Endothelial cell of umbilical vein (primary cell): ENCODE data around the gene SH3YL1. TPM values are rescaled to one million over a fixed set of nuclear protein-coding genes. Genes with fewer than 3 reads are reported as not detected.

ENCODE experiments used
- BruUV-seq: library from RNA; stranded (reverse); fragments of 400-500 nt; replicated peaks from 2 replicates; lab custom pipeline; 2021; lab: Mats Ljungman, UMichigan
- CTCF ChIA-PET: fragments of 300-600, 350-600 bp; sonication (Branson Sonifier 250); formaldehyde crosslinking; loops from one replicate; lab custom pipeline; 2021; ENCODE audit warnings: antibody characterized with exemption, inconsistent platforms; lab: Charles Lee
- POLR2A ChIA-PET: fragments of 300-600, 350-600 bp; sonication (Branson Sonifier 250); formaldehyde crosslinking; loops from one replicate; lab custom pipeline; 2021; ENCODE audit warnings: antibody characterized with exemption, inconsistent platforms; lab: Charles Lee
- DNase-seq: peaks from one replicate; pipeline ENCODE4 v3.0.0-alpha.2; 2011; ENCODE audit warnings: low read depth, low spot score
- FAIRE-seq: peaks from 2 replicates; lab custom pipeline; 2011; peaks lifted over from hg19 to GRCh38; lab: Jason Lieb, UNC
- H2AFZ ChIP-seq: 2 replicates; pipeline ENCODE4 v1.6.0; 2012; ENCODE audit warnings: low read depth, low read length, control low read depth, inconsistent platforms
- H3K27ac ChIP-seq: 2 replicates; pipeline ENCODE4 v1.5.1; 2011; ENCODE audit warnings: low read depth, mild to moderate bottlenecking, control low read depth, low read length, moderate library complexity; ENCODE audit not compliant: insufficient read depth
- H3K27me3 ChIP-seq, 2 experiments: 2 replicates each; pipeline versions ENCODE4 v1.6.0 to v1.6.1; 2011; ENCODE audit warnings: low read length in 2 of 2, mixed read lengths in 1 of 2; ENCODE audit not compliant: control insufficient read depth in 2 of 2, insufficient read depth in 2 of 2
- H3K36me3 ChIP-seq, 2 experiments: 2 replicates in 1 of 2; 3 replicates in 1 of 2; pipeline ENCODE4 v1.5.1; 2011; ENCODE audit warnings: low read length in 2 of 2, mild to moderate bottlenecking in 1 of 2, moderate library complexity in 1 of 2; ENCODE audit not compliant: control insufficient read depth in 2 of 2, insufficient read depth in 2 of 2; ENCODE audit errors: extremely low read depth in 1 of 2
- H3K4me1 ChIP-seq: 3 replicates; pipeline ENCODE4 v1.5.1; 2011; ENCODE audit warnings: mild to moderate bottlenecking, low read length; ENCODE audit not compliant: control insufficient read depth, insufficient read depth; ENCODE audit errors: extremely low read depth
- H3K4me2 ChIP-seq: 2 replicates; pipeline ENCODE4 v1.6.1; 2011; ENCODE audit warnings: low read length, control low read depth, mixed read lengths; ENCODE audit not compliant: insufficient read depth
- H3K4me3 ChIP-seq, 3 experiments: fragments of 200-600 bp in 1 of 3; sonication (generic), shearing (Covaris generic) in 1 of 3; replicated peaks in 1 of 3; 2 replicates each; pipeline ENCODE4 v1.5.1; 2011 to 2016; ENCODE audit warnings: control low read depth in 3 of 3, low read length in 3 of 3, mild to moderate bottlenecking in 2 of 3, inconsistent platforms in 1 of 3, low read depth in 1 of 3, moderate library complexity in 1 of 3; ENCODE audit not compliant: insufficient read depth in 1 of 3
- H3K79me2 ChIP-seq: 2 replicates; pipeline ENCODE4 v1.6.0; 2012; ENCODE audit warnings: low read length, inconsistent platforms; ENCODE audit not compliant: control insufficient read depth, insufficient read depth
- H3K9ac ChIP-seq: replicated peaks from 2 replicates; pipeline ENCODE3; 2011; ENCODE audit warnings: low read length, control low read depth; ENCODE audit not compliant: insufficient read depth; ENCODE audit errors: extremely low read depth
- H3K9me1 ChIP-seq: replicated peaks from 3 replicates; pipeline ENCODE4 v1.6.0; 2011; ENCODE audit warnings: mild to moderate bottlenecking, low read length; ENCODE audit not compliant: control insufficient read depth, insufficient read depth; ENCODE audit errors: extremely low read depth
- H3K9me3 ChIP-seq: replicated peaks from 2 replicates; pipeline ENCODE4 v1.5.1; 2012; ENCODE audit warnings: low read length, inconsistent platforms; ENCODE audit not compliant: control insufficient read depth, insufficient read depth
- H4K20me1 ChIP-seq: replicated peaks from 2 replicates; pipeline ENCODE3; 2011; ENCODE audit warnings: mild to moderate bottlenecking, low read length; ENCODE audit not compliant: control insufficient read depth, insufficient read depth; ENCODE audit errors: extremely low read depth
- EZH2 ChIP-seq: IDR thresholded peaks from 2 replicates; pipeline ENCODE4 v1.6.1; 2012; ENCODE audit warnings: borderline replicate concordance, low read depth, mild to moderate bottlenecking, moderate library complexity, low read length, inconsistent platforms; ENCODE audit not compliant: severe bottlenecking
- FOS ChIP-seq: IDR thresholded peaks from 2 replicates; pipeline ENCODE4 v1.6.1; 2011; ENCODE audit warnings: mild to moderate bottlenecking, low read length, moderate library complexity, borderline replicate concordance; ENCODE audit not compliant: insufficient read depth
- GATA2 ChIP-seq: IDR thresholded peaks from 2 replicates; pipeline ENCODE4 v1.7.0; 2011; ENCODE audit warnings: low read depth, mild to moderate bottlenecking, moderate library complexity, mixed read lengths, low read length; ENCODE audit not compliant: insufficient read length, insufficient read depth
- JUN ChIP-seq: IDR thresholded peaks from 2 replicates; pipeline ENCODE4 v1.6.1; 2011; ENCODE audit warnings: borderline replicate concordance, low read depth; ENCODE audit not compliant: insufficient read length, insufficient read depth
- MYC ChIP-seq: IDR thresholded peaks from one replicate; pipeline ENCODE4 v1.6.1; 2011; ENCODE audit warnings: mild to moderate bottlenecking, low read depth, low read length
- POLR2A ChIP-seq: IDR thresholded peaks from 2 replicates; pipeline ENCODE4 v1.6.1; 2012; ENCODE audit warnings: low read depth, mild to moderate bottlenecking, control low read depth, low read length
- POLR2AphosphoS5 ChIP-seq: IDR thresholded peaks from 2 replicates; pipeline ENCODE4 v1.6.1; 2012; ENCODE audit warnings: low read depth, mild to moderate bottlenecking, control low read depth, low read length, moderate library complexity; ENCODE audit not compliant: insufficient read depth
- dilution Hi-C: fragments of 300-500 bp; cut with MboI; formaldehyde crosslinking; loops from one replicate; pipeline ENCODE4 v1.15.0; 2019; ENCODE audit warnings: low sequenced_read_pairs; ENCODE audit not compliant: extremely low pct_ligation_motif_present
- intact Hi-C: fragments of 100-400 bp; cut with micrococcal nuclease; formaldehyde crosslinking; loops from one replicate; pipeline ENCODE4 v1.10.0; 2022
- polyA plus RNA-seq, 4 experiments: library from polyadenylated mRNA; depleted of rRNA in 3 of 4; stranded (reverse) in 3 of 4; unstranded in 1 of 4; fragments of >200 nt; gene quantifications; 2 replicates each; pipeline versions ENCODE4 v1.2.1 to v1.2.3, GENCODE V29; 2011 to 2012; ENCODE audit warnings: missing spikeins in 1 of 4
- total RNA-seq: library from RNA; stranded (reverse); gene quantifications from 2 replicates; pipeline ENCODE4 v1.2.3, GENCODE V29; 2021
- TF ChIP-seq, protein P1 (sequence below), 2 donors: IDR thresholded peaks; 1 replicate in 1 of 2; 2 replicates in 1 of 2; pipeline ENCODE4 v1.5.1; 2011; ENCODE audit warnings: low read length in 2 of 2, mild to moderate bottlenecking in 2 of 2, moderate library complexity in 2 of 2, control low read depth in 1 of 2, inconsistent platforms in 1 of 2, low read depth in 1 of 2; ENCODE audit not compliant: insufficient read depth in 1 of 2; ENCODE audit errors: extremely low read depth in 1 of 2
- TF ChIP-seq, protein P2 (sequence below): IDR thresholded peaks from 2 replicates; pipeline ENCODE4 v1.6.1; 2011; ENCODE audit not compliant: insufficient read depth, insufficient read length

Gene SH3YL1
- total and polyA plus RNA-seq, 2 donors (not counting 3 experiments of a cell fraction or from before 2014, with no cell fraction given), result 12.5 to 22.4 TPM

DNA sequence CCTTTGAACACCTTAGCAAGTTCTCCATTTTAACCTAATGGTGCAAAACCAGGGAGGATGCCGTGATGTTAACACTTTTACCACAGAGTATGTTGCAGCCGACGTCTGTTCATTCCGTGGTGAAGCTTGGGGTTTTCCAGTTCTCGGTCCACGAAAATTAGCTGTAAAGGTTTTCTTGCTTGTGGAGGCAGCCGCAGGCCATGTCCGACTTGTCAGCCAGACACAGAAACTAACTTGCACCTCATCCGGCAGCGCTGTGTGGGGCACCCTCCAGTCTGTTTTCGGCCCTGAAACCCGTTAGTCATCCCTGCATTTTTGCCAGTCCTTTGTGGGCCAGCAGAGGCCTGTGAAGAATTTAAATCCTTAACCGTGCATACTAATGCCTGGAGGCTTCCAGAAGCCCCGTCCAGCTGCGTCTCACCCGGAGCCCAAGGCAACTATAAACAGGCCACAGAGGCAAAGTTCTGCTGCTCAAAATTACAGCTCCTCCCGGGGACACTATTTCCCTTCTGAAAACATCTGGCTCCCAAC, 70.6 kb downstream of the SH3YL1 start:
- Histone ChIP-seq H3K4me1 (no peaks in the 10 kb centered on the region), H3K9me1 (no peaks in the 10 kb centered on the region), H3K9ac (no peak overlapping the region), H4K20me1 (no peaks in the 10 kb centered on the region), H3K27me3 (no peaks in the 10 kb centered on the region), H3K36me3 (no peaks in the 10 kb centered on the region), H3K9me3 (peaks cover 2% of the 10 kb centered on the region), H3K27ac (no peak overlapping the region), H2AFZ (no peak overlapping the region), H3K4me2 (no peak overlapping the region), H3K79me2 (no peaks in the 10 kb centered on the region), H3K4me3 (no peak overlapping the region)
- DNase-seq, result no peak
- intact Hi-C loops, result no loop called here
- ChIA-PET POLR2A (no interaction called here), CTCF (no interaction called here)
- TF ChIP-seq, protein P1, sequence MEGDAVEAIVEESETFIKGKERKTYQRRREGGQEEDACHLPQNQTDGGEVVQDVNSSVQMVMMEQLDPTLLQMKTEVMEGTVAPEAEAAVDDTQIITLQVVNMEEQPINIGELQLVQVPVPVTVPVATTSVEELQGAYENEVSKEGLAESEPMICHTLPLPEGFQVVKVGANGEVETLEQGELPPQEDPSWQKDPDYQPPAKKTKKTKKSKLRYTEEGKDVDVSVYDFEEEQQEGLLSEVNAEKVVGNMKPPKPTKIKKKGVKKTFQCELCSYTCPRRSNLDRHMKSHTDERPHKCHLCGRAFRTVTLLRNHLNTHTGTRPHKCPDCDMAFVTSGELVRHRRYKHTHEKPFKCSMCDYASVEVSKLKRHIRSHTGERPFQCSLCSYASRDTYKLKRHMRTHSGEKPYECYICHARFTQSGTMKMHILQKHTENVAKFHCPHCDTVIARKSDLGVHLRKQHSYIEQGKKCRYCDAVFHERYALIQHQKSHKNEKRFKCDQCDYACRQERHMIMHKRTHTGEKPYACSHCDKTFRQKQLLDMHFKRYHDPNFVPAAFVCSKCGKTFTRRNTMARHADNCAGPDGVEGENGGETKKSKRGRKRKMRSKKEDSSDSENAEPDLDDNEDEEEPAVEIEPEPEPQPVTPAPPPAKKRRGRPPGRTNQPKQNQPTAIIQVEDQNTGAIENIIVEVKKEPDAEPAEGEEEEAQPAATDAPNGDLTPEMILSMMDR (IDR thresholded peaks at IDR 0.05; ENCODE audit: extremely low read depth in 1 of 2, insufficient read depth in 1 of 2, low read depth in 1 of 2, low read length in 2 of 2), result no peak
- TF ChIP-seq MYC, result no peak
- TF ChIP-seq POLR2A, result no peak
- no peak for TF ChIP-seq POLR2AphosphoS5
- TF ChIP-seq, protein P2, sequence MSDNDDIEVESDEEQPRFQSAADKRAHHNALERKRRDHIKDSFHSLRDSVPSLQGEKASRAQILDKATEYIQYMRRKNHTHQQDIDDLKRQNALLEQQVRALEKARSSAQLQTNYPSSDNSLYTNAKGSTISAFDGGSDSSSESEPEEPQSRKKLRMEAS, result no peak
- no peak for TF ChIP-seq GATA2
- TF ChIP-seq FOS, result no peak
- TF ChIP-seq EZH2, result no peak
- TF ChIP-seq JUN, result no peak
- no peak for FAIRE-seq
- BruUV-seq, result no TSS peak
- dilution Hi-C loops, result no loop called here
